HT-29 (cell line): ENCODE results near the gene ARL15. TPM values are rescaled to one million over a fixed set of nuclear protein-coding genes. Genes with fewer than 3 reads are reported as not detected.
A peak's percentile ranks its signal among the peaks of the same experiment; 100 is the strongest.

Experiments used
- DNase-seq: peaks from one replicate; pipeline ENCODE4 v3.0.0-alpha.2; 2015; ENCODE audit warnings: low spot score
- total RNA-seq: library from RNA; depleted of rRNA; stranded (reverse); fragments of >200 nt; shearing (Covaris generic); gene quantifications from 2 replicates; pipeline ENCODE4 v1.2.3, GENCODE V29; 2014

Gene ARL15
- total RNA-seq, 1 experiment from 2014 or later = 27.9 TPM

DNA sequence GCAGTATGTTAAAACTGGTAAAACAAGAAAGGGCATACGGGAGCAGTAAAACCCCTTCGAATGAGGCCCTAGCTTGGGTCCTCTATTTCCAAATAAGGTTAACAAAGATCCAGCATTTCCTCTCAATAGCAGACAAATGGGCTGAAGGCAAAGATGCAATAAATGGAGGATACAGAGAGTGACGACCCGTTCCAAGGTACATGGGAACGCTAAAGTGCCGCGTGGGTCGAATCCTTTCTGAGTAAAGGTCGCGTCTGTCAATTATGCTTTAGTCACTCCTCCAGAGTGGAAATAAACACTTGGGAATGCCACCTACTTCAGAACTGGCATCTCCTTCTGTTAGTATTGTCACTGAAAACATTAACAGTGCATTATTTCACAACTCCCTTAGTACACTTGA, 24.7 kb downstream of the ARL15 start:
- DNase-seq = no peak

DNA sequence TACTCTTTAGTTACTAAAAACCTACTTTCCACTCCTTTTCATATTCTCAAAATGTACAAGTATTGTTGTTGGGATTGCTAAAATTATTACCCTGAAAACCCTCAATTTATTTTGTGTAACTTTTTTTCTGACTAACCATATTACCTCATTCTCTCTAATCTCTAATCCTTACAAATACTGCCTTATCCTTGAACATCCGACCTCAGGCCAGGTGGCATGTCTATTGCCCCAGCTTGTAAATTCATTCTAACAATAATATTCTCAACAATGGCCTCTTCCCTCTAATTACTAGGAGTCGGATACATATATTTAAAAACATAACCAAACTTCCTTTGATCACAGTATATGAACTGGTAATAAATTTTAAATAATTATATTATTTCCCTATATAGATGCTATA, 25.8 kb downstream of the ARL15 start:
- DNase-seq = no peak

DNA sequence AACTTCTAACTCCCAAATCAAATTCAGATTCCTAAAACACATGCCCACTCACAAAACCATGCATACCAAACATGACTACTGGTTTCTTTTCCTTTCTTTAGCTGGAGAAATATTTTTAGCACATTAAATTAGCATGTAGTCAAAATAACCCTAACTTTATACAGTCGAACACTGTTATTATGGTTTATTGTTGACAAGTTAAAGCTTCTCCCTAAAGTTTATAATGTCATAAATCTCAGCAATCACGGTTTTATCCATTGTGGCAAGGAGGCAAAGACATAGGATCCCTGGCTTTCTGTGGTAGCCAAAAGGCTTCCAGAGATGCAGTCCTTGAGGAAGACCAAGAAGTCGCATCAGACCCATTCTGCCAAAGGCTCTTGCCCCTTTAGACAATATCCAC, 27.5 kb downstream of the ARL15 start:
- DNase-seq = no peak

DNA sequence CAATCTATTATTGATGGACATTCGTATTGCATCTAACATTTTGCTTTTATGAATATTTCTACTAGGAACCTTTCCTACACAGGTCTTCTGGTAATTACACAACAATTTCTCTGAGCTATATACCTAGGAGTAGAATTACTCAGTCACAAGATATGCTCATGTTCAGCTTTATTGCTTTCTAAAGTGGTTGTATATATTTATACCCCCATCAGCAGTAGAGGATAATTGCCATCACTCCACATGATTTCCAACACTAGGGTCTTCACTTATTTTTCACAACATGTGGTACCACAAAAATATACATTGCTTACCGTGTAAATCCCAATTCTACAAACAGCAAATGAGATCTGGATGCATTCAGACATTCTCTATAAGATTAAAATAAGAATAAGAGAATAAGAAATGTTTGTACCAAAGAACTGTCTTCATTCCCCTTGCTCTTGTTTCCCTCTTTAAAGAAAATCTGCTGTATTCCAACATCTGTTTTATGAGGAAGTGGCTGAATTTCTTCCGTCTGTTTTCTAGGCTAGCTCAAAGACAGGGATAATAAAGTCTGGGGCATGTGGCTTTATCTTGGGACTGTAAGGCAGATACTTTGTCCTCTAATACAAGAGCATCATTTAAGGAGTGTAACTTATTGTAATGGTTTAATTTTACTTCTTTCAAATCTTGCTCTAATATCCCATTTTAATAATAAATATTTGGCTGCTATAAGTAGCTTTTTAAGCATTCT, 28.2 kb downstream of the ARL15 start:
- no peak for DNase-seq

DNA sequence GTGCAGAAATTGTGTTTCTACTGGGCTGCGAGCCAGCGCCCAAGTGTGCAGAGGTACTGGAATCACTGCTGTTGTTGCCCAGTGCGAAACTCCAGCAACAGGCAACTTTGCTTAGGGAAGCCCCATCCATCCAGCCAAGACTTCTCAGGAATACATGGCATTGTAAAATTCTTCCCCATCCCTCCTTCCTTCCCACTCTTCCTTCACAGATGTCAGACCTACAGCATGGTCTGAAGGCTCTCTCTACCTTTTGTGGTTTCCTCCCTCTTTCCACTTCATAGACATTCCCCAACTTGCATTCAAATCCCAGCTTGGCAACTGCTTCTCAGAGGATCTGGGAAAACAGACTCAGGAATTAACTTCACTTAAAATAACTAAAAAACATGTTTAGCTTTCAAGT, 30.4 kb downstream of the ARL15 start:
- no peak for DNase-seq

DNA sequence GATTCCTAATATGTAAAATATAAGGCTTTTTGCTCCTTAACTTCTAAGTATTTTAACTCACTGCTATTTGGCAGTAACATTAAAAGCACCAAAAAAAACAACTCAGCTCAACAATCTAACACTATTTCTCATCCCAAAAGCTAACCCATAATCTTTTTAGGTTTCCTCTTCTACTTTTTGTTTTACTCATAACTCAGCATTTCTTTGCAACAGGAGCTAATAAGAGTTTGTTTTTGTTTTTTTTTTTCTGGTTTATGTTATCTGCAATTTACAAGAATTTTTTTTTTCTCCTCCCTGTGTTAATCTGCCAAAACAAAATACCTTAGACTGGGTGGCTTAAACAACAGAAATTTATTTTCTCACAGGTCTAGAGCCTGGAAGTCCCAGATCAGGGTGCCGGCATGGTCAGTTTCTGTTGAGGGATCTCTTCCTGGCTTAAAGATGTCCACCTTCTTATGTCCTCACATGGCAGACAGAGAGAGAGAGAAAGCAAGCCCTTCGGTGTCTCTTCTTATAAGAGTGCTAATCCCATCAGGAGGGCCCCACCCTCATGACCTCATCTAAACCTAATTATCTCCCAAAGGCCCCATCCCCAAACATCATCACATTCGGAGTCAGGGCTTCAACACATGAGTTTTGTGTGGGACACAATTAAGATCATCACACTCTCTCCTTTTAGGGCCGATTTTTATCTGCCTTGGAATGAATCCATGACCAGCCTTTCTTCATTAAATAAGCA, 31.2 kb downstream of the ARL15 start:
- no peak for DNase-seq

DNA sequence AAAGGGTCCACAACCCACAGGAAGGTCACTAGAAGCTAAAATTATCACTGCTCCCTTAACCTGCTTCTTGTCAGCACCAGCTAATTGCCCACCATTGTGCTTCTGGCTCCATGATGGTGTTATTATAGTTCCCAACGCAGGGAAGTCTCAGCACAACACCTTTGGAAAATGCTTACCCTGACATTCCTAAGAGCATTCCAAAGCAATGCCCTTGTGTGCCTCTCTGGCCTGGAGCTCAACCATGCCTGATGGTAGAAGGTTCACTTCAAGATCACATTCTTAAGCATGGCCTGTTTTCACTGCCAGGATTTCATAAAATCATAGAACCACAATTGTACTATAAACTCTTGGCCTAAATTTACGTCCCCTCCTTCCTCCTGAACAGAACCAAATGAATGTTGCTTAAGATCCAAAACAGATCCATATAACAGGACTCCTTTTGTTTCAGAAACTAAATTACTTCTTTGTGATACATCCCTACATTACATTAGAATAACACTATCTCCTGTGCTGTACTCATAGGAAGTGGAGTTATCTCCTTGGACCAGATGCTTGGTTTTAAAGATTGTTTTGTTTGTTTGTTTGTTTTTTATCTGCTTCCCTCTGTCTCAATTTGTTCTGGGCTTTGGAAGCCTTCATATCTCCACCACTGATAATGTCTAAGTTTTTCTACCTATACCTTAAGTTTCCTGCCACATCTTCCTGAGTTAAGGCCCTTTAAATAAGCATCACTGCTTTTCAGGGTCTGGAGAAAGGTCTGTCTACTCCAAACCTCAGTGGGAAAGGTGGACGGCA, 32.1 kb downstream of the ARL15 start:
- no peak for DNase-seq

DNA sequence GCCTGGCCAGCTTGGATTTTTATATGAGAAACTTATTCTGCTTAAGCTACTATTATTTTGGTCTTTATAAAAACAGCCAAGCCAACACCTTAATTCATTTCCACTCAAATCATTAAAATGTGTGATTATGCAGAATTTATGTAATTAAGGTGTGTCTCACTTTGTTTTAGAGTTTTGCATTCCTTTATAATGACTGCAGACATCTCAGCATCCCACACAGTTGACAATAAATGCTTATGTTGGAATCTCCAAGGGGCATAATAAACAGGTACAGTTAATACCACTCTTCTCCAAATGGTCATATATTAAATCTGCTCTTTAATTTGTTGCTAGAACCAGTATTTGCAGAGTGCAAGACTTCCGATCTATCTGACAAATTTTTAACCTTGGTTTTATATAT, 34.3 kb downstream of the ARL15 start:
- DNase-seq = no peak

DNA sequence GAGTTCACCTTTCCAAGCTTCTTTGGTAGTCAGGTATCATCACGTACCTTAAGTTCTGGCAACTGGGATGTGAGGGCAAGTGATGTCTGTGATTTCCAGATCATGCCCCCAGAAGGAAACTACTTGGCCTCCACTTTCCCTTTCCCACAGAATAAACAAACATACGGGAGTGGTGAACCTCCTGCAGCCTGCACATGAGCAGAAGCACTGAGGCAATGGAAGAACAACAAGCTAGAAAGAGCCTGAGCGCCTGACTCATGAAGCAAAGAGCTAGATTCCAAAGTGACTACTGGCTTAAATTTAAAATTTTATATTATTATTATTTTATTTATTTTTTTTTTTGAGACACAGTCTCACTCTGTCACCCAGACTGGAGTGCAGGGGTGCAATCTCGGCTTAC, 35.0 kb downstream of the ARL15 start:
- DNase-seq = no peak

DNA sequence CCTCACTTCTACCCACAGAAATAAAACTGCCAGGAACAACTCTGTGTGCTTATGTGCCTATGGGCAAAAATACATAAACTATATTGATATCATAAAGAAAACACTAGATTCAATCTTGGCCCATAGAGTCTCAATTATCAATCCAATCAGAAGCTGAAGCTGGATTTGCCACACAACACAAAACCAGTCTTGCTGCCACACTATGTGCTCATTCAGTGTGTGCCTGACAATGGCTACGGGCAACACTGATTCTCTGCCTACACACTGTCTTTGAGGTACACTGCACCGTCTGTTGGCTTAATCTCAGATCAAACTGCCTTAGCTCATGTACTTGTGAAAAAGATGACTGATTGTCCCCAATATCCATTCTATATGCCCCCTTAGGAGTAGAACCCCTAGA, 35.4 kb downstream of the ARL15 start:
- no peak for DNase-seq

DNA sequence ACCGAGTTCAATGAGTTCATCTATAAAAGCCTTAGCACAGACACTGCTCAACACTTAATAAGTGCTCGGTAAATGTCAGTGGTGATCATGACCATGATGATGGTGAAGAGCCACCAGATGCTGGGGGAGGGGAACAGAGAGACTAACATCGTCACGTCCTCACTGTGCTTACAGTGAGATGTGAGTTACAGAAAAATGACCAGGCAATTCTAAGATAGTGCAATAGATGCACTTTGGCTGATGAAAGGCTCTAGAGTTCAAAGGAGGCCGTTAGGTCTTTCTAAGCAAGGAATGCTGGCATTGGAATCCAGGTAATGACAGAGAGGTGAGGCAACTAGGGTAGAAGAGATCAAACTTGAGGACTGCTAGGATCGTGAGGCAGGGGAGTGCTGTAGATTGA, 36.7 kb downstream of the ARL15 start:
- no peak for DNase-seq

DNA sequence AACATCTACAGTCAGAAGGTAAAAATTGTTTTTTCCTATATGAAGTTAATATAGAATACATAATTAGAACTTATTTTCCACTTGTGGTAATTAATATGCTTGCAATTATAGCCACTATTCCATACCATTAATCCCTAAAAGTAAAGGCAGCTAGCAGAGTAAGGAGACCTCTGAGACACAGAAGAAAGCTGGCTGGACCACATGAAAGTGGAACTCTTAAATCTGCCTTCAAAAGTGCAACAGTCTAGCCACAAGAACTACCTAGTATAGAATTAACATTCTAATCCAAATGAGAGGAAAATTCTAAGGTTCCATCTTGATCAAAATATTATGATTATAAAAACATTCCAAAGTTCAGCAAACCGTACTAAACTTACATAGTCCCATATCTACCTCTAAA, 37.6 kb downstream of the ARL15 start:
- no peak for DNase-seq

DNA sequence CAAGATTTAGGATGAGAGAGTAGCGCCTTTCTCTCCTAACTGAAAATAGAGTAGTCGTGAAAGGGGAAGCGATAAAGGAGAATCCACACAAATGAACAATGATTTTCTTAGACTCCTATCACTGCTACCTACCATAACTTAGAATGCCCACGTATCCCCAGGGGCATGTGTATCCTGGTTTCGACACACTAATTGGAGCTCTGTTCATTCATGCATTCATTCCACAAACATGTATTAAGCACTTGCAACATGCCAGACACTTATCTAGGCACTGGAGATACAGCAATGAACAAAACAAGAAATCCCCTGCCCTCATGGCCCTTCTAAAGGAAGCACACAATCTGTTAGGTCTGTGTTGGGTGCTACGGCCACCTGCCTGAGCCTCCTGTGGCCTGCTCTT, 40.0 kb downstream of the ARL15 start:
- DNase-seq = no peak

DNA sequence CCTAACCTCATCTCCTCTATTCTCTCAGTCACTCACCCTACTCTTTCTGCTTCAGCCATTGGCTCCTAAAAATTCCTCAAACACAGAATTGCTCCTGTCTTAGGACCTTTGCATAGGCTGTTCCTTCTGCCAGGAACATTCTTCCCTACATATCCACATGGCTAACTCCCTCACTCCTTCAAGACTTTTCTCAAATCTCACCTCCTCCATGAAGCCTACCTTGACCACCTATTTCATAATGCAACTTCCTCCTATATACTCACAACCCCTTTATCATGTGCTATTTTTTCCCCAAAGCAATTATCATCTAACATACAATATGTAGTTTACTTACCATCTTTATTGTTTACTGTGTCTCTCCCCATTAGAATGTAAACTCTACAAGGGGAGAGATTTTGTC, 45.8 kb downstream of the ARL15 start:
- DNase-seq = no peak

DNA sequence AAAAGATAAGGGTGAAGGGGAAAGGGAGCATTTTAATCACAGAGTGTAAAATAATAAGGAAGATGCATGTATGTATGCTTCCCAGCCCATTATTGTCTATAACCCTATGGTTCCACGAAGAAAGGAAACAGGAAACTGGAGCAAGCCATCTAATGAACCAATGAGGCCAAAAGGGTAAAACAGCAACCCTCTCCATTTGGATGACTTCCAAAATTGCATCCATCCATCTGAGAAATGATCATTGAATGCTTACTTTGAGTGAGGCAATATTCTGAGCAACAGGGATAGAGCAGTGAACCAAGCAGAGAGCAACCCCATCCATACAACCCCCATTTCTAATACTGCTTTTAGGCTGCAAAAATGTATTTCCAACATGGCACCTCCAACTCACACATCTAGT, 46.9 kb downstream of the ARL15 start:
- DNase-seq = no peak

DNA sequence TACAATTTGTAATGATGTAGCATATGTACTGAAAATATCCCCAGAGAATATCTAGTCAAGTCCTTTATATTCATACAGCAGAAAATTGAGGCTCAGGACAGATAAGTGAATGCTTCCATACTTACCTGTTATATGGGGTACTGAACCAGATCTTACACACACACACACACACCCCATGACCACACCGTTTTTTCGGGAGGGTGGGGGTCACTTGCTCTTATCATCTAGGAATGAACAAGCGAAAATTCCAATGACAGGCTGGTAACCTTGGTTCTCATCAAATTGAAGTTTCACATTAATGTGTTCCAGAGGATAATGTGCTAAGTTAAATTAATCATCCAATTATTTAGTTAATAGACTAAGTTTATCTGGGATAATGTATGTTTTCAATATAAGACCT, 48.8 kb downstream of the ARL15 start:
- no peak for DNase-seq

DNA sequence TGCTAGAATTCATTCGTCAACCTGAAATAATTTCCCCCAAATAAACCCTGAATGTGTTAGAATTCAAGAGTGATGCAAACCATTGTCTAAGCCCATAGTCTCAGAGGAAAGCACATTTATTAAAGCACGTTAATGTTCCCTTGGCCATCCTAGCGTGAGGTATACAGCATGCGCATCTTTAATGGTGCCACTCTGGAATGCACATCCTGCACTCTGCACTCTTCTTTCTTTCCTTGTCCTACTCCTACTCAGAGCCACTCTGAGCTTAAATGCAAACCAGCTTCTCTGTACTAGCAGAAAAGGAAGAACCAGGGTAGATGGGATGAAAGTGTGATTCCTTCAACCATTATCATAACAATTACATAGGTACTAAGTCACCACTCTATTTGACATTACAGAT, 50.4 kb downstream of the ARL15 start:
- no peak for DNase-seq

DNA sequence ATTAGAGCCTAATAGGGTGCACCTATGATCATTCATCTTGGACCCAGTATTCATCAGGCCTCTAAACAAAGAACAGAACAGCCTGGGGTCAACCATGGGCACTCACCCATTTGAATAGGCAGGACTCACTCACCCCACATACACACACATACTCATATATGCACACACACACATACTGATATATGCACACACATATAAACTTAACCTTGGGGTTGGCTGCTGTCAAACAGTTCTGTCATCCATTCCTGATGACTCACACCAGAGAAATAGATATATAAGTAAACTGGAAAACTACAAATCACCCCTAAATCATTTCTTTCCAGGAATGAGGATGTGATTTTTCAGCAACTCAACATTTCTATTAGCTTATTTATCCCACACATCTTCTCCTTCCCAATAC, 51.3 kb downstream of the ARL15 start:
- DNase-seq = no peak

DNA sequence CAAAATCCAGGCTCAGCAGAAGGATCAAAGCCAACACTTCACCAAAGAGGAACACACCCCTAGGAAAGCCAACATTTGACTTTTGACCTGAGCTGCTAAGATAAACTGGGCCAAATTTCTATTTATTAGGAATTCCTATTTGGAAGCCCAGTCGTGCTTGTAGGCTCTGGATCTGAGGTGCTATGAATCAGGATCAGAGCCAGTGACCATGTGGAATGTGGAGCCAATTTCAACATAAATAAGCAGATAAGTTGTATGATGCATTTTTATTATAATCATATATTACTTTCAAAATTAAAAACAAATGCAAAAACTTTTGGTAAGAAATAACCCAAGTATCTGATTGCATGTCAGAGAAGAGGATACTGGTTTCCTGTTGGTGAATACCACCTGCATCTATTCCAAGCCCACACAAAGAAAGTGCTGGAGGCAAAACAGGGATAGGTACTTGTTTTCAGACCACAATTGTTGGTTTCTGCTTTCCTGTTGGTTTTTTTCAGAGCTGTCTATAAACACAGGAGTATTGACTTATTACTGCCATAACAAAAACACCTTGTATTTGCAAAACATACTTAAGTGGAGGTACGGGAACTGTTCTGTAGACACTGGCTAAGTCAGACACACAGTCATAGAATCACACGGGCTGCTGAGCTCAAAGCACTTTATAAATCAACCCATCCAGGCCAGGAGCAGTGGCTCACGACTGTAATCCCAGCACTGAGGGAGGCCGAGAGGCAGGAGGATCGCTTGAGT, 52.8 kb downstream of the ARL15 start:
- no peak for DNase-seq

DNA sequence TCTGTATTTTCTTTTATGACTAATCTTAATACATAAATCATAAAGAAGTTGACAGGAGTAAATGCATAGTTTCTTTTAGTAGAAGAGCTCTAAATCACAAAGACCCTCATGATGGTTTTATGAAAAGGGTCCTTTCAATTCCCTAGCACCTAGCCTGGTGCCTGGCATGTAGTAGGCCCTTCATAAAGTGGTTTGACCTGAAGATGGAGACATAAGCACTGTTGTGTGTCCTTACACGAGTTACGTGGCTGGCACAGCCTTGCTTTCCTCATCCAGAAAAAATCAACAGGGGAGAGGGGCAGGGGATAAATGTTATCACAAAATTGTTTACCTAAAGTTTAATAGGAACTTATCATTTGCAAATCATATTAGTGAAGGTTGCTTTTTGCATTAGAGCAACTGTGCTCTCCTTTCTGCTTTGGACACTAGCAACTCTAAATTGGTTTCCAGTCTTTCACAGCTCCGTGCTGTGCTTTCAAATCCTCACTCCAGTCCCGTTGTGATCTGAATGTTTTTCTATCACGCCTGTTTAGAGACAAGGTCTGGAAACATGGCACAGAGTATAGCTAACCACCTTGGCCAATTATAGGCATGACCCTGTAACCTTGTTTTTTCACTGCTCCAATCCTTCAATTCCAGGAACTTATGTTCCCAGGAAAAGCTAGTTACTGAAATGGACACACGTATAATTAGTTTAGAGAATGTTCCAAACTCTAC, 55.7 kb downstream of the ARL15 start:
- DNase-seq = peak; percentile 20

DNA sequence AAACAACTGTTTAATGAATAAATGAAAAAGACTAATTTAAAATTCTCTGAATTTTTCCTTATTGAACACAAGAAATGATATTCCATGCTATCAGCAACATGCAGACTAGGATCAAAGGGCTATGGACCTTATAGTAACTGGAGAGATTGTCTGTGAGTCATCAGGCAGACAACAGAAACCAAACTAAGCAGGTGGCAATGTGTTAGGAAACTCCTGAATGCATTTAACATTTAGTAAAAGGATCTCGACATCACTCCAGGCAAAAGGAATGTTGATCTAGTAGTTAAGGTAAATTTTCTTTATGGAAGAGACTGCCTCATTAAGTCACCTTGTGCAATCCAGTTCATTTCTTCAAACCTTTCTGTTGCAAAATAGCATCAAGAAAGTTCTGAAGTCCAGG, 58.4 kb downstream of the ARL15 start:
- no peak for DNase-seq
